Posterior cingulate gyrus (tissue), 11 donors: ENCODE measurements around the gene KRT83.
A peak's percentile ranks its signal among the peaks of the same experiment; 100 is the strongest.
"Not testable (repeated sequence)": the region's sequence is repeated elsewhere in the genome, so short reads cannot be mapped to it uniquely, and the experiment has no call there.

Source experiments
- DNase-seq, 10 donors: peaks; one replicate each; pipeline versions ENCODE4 v3.0.0 to v3.0.0-alpha.2; 2020 to 2021; ENCODE audit warnings: mixed read lengths in 3 of 10
- intact Hi-C: fragments of 100-400 bp; cut with DNase I; formaldehyde crosslinking; loops from one replicate; pipeline ENCODE4 v1.15.1; 2023

Gene KRT83

GRCh38 chr12:52291267-52291935 lies 29.8 kb downstream of the KRT83 start, which contains the start of gene KRT81:
KRT81 (minus strand) TSS chr12:52291534; CDS start chr12:52291465, 69 bp downstream.
- peak in 1 of 10 donors; percentile 62 for DNase-seq
- intact Hi-C loops: no loop called here

GRCh38 chr12:52290483-52291134 lies 30.6 kb downstream of the KRT83 start:
- DNase-seq, intact Hi-C loops: not testable (repeated sequence)

GRCh38 chr12:52287816-52288805 lies 33.1 kb downstream of the KRT83 start:
- DNase-seq: peak in 1 of 10 donors; percentile 63
- intact Hi-C loops: not testable (repeated sequence)

- intact Hi-C loops: not testable (repeated sequence)
- peak in 1 of 10 donors; percentile 22 for DNase-seq
Measured at GRCh38 chr12:52286857-52287785, 34.1 kb downstream of the KRT83 start.

GRCh38 chr12:52285851-52286530 lies 35.2 kb downstream of the KRT83 start:
- DNase-seq: peak in 1 of 10 donors; percentile 57
- intact Hi-C loops: no loop called here

GRCh38 chr12:52285172-52285745 lies 35.9 kb downstream of the KRT83 start:
- intact Hi-C loops: no loop called here
- DNase-seq: peak in 1 of 10 donors; percentile 36

GRCh38 chr12:52284562-52285171 lies 36.5 kb downstream of the KRT83 start:
- intact Hi-C loops: no loop called here
- peak in 1 of 10 donors; percentile 15 for DNase-seq

- DNase-seq: peak in 1 of 10 donors; percentile 37
- intact Hi-C loops: no loop called here
Measured at GRCh38 chr12:52280796-52281560, 40.2 kb downstream of the KRT83 start.

- intact Hi-C loops: no loop called here
- peak in 1 of 10 donors; percentile 24 for DNase-seq
Measured at GRCh38 chr12:52280319-52280795, 40.8 kb downstream of the KRT83 start.

GRCh38 chr12:52279422-52280318 lies 41.5 kb downstream of the KRT83 start:
- peak in 1 of 10 donors; percentile 43 for DNase-seq
- intact Hi-C loops: no loop called here

- intact Hi-C loops: no loop called here
- DNase-seq: peak; percentile 46 to 97 (median 84)
Measured at GRCh38 chr12:52278575-52279421, 42.4 kb downstream of the KRT83 start.

GRCh38 chr12:52277486-52278245 lies 43.5 kb downstream of the KRT83 start:
- peak in 1 of 10 donors; percentile 29 for DNase-seq
- intact Hi-C loops: no loop called here

GRCh38 chr12:52275686-52276085 lies 45.5 kb downstream of the KRT83 start:
- intact Hi-C loops: no loop called here

GRCh38 chr12:52274521-52275120 lies 46.6 kb downstream of the KRT83 start, which contains the start of gene KRT86:
KRT86 (plus strand) TSS chr12:52274645; CDS start chr12:52301917, 27,272 bp downstream.
- DNase-seq: peak in 1 of 10 donors; percentile 43
- intact Hi-C loops: no loop called here

More at GRCh38 chr12:52275686-52276085, 45.5 kb downstream of the KRT83 start:
- peak in 1 of 10 donors; percentile 29 for DNase-seq
